HG03571 (cell line): ENCODE measurements around the gene KIAA0930.

Experiments
- ATAC-seq: cut with Tn5 transposase; IDR thresholded peaks from one replicate; pipeline ENCODE4 v1.9.1; 2021; ENCODE audit not compliant: unreplicated experiment

KIAA0930 gene

DNA sequence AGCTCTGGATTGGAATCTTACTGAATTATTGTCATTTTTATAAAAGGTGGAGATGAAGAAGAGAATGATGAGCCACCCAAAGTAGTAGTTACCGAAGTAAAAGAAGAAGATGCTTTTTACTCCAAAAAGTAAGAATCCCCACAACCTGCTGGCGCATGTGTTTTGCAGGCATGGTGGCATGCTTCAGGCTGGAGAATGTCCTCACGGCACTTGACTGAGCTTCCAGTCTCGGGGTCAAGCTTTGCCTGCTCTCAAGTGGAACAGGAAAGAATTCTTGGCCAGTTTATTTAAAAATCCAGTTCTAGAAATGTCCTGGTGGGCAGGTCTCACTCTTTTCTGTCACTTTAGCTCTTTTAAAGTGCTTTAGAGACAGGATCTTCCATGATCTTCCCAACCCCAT is 59.5 kb downstream of the KIAA0930 start:
- ATAC-seq: no peak

DNA sequence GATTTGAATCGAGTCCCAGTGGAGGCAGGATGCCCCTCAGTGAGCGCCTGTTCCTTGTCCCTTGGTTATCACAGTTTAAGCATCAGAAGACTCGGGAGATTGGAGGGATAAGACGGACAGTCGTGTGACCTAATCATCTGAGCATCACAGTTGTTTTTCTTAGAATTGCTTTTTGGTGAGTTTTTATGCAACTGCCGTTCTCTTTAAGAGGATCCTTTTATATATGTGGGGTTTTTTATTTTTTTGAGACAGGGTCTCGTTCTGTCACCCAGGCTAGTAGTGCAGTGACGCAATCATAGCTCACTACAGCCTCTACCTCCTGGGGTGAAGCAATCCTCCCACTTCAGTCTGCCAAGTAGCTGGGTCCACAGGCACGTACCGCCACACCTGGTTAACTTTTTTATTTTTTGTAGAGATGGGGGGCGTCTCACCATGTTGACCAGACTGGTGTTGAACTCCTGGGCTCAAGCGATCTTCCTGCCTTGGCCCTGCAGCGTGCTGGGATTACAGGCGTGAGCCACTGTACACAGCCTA is 60.5 kb downstream of the KIAA0930 start:
- ATAC-seq: no peak

DNA sequence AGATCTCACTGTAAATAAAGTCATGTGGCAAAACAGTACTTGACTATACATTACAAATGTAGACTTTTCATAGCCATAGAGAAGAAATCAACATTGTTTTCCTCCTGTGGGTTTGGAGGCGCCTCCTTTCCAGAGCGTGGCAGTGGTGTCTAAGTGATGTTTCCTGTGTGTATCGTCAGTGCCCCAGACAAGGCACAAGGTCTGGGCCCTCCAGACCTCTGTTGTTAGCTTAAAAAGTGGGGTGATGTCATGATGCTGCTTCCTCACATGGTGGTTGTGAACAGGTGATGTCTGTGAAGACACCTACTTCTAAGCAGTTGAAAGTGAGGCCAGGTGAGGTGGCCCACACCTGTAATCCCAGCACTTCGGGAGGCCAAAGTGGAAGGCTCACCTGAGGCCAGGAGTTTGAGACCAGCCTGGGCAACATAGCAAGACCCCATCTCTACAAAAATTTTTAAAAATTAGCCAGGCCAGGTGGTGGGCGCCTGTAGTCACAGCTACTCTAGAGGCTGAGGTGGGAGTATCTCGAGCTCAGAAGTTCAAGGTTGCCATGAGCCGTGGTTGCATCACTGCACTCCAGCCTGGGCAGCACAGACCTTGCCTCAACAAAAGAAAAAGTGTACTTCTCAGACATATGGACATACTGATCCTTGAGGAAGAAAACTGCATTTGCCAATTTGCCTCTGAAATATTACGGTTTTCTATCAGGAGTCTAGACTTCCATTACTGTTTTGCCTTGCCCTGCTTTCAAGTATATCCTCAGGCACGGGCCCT is 61.2 kb downstream of the KIAA0930 start:
- ATAC-seq: no peak

DNA sequence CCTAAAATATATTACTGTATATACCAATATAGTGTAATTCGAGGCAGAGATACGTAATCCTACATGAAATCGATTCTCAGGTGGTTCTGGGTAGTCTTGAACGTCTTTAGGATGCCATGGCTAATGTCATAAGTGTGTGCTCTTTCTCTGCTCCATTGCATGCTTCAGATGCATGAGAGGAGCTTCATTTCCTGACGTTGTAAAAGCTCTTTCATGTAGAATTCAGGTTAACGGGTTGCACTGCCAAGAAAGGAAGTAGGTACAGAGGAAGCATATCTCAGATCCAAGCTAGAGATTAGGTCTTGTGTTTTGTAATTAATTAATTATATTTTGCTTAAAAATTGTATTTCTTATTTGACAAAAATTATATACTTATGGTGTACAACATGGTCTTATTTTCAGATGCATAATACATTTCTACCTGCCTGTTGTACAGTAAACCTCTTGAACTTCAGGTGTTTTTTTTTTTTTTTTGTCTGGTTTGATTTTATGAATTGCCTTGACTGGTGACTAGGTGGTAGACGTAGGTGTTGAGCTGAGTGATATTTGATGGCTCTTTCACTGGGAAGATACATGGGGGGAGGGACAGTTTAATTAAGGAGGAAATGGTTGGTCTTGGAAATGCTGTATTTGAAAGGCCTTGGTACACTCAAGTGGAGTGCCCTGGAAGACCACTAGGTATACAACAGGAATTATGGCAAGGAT is 67.7 kb downstream of the KIAA0930 start:
- ATAC-seq: no peak

DNA sequence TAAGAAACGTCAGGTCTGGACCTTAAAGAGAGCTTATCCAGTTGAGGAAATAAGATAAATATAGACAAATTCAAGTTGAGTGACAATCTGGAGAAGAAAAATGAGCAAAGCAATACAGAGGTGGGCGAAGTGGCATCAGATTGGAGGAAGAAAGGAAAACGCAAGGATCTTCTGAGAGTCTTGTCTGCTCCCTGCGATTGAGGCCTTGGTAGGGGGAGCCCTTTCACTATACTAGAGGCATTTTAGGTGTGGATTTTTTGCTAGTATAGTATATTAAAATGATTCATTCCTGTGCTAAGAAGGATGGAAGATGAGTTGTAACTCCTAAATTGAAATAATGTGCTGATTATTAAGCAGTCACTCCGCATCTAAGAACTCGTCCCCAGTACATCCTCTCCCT is 68.9 kb downstream of the KIAA0930 start:
- ATAC-seq: no peak

DNA sequence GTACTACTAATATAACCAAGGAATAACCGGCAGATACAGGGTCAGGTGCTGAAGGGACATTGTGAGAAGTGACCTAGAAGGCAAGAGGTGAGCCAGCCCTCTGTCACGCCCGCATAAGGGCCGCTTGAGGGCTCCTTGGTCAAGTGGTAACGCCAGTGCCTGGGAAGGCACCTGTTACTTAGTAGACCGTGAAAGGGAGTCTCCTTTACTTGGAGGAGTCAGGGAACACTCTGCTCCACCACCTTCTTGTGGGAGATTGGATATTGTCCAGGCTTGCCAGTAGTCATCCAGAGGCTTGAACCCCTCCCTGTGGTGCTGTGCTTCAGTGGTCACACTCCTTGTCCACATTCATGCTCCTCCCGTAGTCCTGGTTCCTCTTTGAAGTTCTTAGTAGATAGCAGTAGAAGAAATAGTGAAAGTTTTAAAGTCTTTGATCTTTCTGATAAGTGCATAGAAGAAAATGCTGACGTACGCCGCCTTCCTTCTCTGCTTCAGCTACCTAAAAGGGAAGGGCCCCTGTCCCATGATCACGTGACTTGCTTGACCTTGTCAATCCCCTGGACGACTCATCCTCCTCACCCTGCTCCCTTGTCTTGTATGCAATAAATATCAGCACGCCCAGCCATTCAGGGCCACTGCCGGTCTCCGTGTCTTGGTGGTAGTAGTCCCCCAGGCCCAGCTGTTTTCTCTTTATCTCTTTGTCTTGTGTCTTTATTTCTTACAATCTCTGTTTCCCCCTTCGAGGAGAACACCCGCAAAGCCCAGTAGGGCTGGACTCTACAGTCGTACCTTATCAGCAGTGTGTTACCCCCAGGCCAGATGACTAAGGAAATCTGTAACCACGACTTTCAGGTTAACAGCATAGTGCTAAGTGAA is 70.9 kb downstream of the KIAA0930 start:
- ATAC-seq: no peak

DNA sequence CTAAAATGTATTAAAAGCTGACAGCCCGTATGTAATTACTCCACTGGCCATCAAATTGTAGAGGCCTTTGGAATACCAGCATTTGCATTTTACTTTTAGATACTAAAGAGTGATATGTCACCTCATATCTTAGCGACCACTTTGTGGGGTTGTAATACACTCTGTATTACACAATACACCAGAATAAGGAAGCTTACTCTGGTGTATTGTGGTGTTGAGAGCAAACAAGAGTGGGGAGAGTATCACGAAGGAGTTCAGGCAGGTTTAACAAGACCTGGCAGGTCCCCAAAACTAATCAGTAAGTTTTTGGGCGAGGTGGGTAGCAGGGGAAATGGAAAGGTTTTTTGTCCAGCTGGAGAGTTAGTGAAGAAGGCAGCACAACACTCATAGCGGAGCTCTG is 73.8 kb downstream of the KIAA0930 start:
- ATAC-seq: no peak

DNA sequence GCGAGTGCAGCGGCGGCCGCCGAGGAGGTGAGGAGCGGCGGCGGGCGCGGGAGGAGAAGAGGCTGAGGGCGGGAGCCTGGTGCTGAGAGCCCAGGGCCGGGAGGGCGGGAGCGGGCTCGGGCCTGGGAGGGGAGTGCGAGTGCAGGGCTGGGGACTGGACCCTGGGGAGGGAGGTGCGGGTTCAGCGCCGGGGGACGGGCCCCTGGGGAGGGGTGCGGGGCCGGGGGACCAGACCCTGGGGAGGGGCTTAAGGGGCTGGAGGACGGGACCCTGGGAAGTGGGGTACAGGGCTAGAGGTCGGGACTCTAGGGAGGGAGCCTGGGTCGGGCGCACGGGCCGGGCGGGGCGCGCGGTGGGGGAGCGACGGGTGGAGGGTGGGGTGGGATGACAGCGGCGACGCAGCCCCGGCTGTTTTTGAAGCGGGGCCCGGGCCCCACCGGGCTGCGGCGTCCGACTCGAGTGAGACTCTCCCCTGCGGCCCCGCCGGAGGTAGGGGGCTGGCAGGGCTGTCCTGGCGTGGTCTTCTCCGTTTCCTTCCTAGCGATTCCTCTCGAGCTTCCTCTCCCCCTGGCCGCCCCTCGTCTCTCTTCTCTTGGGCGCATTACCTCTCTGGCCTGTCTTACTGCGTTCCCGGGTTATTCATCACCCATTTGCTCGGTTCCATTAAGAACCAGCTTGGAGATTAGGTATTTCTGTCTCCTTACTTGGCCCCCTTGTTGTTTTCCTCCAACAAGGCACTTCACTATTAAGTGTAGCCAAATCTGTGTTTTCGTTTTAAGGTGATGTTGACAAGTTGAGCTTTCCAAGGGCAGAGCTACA is 76.2 kb downstream of the KIAA0930 start:
- peak; percentile 40 for ATAC-seq

DNA sequence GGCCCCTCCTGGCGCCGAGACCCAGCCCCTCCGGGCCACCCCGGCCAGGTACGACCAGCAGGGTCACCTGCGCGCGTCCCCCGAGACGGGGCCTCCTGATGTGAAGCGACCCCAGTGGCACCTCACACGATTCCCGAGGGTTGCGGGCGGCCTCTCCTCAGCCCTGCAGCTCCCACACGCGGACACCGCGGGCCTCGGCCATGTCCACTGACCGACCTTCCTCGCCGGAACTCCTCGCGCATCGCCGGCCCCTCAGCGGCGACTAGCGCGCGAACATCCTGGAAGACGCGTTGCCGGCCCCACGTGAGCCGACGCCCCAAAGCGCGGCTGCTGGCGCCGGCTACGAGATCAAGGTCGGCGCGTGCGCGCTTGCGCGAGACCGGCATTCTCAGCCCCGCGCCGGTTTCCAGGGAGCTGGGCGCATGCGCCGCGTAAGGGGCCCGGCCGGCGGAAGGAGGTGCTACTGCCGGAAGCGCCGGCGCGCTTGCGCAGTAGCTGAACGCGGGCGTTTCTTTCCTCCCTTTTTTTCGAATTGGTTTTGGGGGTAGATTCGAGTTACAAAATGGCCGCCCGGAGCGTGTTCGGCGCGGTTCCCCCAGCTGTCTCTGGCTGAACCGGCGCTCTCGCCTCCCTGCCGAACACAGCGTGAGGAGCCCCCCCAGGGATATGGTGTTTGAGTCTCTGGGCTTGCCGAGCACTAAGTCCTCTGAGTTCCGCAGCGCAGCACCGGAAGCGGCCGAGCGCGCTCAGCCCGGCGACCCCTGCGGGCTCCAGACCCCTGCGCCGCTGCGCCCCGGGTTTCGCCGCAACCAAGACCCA is 77.0 kb downstream of the KIAA0930 start, which contains the start of gene NUP50:
NUP50 (plus strand) TSS at position 475 of the 819 bp plus-strand sequence. CDS start 4,253 bp downstream, outside the sequence.
- peak; percentile 69 for ATAC-seq

DNA sequence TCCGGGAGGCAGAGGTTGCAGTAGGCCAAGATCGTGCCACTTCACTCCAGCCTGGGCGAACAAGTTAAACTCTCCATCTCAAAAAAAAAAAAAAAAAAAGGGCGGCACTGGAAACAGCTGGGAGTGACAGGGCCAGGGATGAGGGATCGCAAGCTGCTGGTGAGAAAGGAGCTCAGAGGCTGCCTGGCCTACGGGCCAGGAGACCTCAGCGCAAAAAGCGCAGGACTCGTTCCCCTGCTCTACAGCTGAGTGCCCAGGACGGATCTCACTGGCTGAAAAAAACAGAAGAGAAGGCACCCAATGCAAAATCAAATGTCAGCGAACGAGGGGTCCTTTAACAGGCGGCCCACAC is 77.6 kb downstream of the KIAA0930 start:
- ATAC-seq: no peak

DNA sequence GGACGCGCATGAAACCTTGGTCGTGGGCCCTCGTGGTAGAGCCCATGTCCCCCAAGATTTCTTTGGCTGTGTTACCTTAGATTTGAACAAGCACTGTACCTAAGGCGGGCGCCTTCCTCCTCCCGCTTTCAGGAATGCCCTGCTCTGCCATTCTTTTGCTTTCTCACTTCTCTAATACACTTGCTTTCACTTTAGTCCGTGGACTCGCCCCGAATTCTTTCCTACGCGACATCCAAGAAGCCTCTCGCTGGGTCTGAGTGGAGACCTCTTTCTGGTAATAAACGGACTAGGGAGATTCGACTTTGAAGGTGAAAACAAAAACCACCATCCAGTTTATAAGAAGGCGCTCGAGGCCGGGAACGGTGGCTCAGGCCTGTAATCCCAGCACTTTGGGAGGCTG is 78.2 kb downstream of the KIAA0930 start:
- ATAC-seq: no peak

DNA sequence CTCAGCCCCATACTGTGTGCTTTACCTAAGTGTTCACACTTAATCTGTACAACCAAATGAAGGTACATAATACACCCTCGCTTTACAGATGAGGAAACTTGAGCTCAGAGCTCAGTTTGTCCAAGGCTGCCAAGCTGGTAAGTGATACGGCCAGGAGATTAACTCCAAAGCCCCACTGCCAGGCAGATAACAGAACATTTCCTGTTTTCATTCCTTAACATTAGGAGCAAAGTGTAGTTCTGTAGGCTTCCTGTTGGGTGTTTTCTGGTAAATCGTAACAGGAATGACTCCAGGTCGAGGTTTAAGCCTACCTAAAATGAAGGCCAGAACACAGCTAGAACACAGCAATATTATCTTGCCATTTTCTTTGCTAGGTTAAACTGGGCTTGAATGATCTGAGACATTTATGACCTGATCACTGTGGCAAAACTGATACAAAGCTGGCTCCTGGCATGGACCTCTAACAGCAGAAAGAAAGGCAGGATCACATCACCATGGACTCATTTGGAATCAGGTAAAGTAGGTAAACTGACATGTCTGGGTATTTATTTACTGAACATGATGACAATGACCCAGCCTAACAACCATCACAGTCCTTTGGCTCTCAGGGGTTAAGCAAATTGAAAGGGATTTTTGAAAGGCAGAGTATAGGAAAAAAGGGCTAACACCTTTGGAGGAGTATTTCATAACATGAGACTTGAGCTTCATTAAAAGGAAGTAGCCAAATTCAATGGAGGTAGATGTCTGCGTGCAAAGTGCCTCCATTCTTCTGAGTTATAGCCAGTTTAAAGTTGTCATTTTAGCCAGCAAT is 80.8 kb downstream of the KIAA0930 start:
- ATAC-seq: no peak

DNA sequence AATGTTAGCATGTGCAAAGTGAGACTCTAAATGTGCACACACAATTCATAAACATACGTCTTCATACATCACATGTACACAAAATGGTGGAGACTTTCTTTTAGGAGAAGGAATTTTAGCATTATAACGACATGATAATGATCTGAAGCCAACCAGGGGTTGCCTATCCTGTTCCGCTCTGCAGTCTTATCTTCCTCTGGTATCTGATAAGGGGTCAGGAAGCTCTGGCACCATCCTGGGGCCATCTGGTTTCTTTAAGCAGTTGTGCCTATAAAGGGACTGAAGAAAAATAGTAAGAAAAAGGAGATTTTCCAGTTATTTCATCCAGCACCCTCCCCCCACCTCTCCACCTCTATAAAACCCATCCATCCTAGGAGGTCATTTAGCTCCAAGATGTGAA is 82.8 kb downstream of the KIAA0930 start:
- no peak for ATAC-seq

DNA sequence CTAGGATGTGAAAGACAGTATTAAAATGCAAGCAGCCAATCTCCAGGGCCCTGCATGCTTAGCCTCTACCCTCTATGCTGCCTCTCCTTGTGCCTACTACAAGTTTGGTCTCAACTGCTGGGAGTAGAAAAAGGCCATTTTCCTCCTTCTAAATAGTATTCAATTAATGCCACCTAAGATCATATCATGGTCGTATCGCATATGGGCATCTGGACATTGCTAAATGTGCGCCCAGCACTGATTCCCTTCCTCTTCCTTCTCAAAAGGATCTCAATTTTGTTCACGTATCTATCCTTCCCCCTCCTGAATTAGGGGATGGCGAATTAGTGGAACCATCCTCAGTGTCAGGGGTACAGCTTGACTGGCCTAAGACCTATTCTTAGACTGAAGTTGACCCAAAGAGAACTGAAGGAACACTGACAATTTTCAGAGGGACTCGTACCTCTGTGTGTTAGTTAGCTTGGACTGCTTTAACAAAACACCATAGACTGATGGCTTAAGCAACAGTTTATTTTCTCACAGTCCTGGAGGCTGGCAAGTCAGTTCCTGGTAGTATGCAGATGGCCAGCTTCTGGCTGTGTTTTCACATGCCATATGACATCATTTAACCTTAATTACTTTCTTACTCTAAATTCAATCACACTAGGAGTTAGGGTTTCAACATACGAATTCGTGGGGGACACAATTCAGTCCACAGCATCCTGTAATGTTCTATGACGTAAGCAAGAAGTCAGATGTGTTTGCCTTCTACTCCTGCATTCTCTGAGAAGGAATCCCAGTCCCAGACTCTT is 85.4 kb downstream of the KIAA0930 start:
- ATAC-seq: no peak

DNA sequence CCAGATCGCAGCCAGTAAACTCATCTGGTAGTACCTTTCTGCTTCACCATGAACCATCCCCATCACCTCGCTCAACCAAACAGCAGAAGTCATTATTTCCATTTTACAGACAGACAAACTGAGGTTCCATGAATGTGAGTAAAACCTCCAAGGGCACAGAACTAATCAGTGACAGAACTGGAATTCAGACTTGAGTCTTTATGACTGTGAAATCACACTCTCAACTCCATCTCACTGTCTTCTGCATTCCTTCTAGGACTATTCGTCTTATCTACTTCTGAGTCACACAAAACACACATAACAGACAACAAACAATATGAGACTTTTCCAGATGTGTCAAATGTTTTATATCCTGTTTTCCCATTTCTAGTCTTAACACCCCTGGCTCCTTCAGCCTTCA is 86.3 kb downstream of the KIAA0930 start:
- ATAC-seq: no peak

DNA sequence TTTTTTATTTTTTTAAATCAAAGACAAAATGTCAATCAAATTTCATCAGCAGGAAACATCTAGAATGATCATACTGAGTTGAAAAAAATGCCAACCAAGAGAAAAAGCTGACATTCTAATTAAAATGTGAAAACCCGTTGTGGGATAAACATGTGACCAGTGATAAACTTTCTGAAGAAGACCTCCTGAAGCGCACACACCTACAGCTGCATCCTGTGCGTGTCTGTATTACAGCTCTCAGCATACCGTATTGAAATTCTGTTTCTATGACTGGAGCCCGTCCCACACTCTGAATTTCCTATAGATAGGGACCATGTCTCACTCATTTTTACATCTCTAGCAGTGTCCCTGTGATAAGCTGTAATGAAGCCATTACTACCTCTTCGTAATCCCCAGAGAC is 89.2 kb downstream of the KIAA0930 start:
- ATAC-seq: no peak

DNA sequence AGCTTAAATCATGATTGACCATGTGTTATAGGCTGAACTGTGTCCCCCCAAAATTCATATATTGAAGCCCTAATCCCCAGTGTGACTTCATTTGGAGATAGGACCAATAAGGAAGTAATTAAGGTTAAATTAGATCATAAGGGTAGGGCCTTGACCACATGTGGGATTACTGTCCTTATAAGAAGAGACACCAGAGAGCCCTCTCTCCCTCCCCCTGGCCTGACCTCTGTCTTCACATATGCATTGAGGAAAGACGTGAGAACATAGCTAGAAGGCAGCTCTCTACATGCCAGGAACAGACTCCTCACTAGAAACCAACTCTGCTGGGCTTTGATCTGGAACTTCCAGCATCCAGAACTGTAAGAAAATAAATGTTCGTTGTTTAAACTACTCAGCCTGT is 90.6 kb downstream of the KIAA0930 start:
- no peak for ATAC-seq

DNA sequence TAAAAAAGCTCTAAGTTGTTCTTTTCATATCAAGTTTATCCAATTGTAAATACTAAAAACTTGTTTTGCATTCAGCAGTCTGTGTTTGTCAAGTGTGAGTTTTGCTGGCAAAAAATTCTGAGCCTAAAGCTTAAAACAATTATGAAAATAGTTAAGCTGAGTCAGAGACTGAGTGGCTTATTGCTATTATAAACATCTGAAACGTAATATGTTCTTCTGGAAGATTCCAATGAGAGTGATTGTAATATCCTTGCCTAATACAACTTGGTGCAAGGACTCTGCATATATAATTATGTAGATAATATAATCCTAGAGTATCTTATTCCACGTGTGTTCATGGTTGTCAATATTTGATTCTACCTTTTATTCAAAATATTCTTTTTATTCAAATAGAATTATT is 91.0 kb downstream of the KIAA0930 start:
- ATAC-seq: no peak
